SU-DHL-6 (cell line): ENCODE measurements around the gene CCDC169.

Experiments used
- CTCF ChIP-seq: fragments of 200-600 bp; sonication (generic); IDR thresholded peaks from one replicate; pipeline ENCODE4 v1.5.1; 2017; ENCODE audit warnings: antibody characterized with exemption, mild to moderate bottlenecking, low read length, moderate library complexity; ENCODE audit not compliant: insufficient read depth, poor library complexity, severe bottlenecking
- EZH2phosphoT487 ChIP-seq: fragments of 200-600 bp; sonication (generic), shearing (Covaris generic); conservative IDR thresholded peaks from 2 replicates; pipeline ENCODE4 v1.6.1; 2018; ENCODE audit warnings: mild to moderate bottlenecking, antibody characterized with exemption, low read length, moderate library complexity, mixed read lengths

GRCh38 chr13:36286006-36286405 is 11.6 kb downstream of the CCDC169 start:
- no peak for TF ChIP-seq CTCF
- TF ChIP-seq EZH2phosphoT487 = no peak
